ENCODE results near the gene LYZL6. TPM values are rescaled to one million over a fixed set of nuclear protein-coding genes. Genes with fewer than 3 reads are reported as not detected.

LYZL6 gene
- total RNA-seq, 1 experiment from 2014 or later: not detected

DNA sequence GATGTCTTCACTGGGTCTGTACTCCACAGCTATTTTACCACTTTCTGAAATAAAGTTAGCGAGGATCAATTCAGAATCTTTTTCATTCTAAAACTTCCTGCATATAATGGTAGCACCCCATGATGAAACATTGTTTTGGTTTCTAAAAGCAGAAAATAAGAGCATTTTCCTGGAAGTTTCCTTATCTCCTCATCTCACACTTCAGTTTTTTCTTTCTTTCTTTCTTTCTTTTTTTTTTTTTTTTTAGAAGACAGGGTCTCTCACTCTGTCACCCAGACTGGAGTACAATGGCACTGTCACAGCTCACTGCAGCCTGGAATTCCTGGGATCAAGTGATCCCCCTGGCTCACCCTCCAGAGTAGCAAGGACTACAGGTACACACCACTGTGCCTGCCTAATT, 23.3 kb downstream of the LYZL6 start:
- intact Hi-C loops (cut with micrococcal nuclease): no loop called here
- Histone ChIP-seq H3K27me3 (ENCODE audit: insufficient read depth, low read length) (no peaks in the 10 kb centered on the region), H4K20me1 (ENCODE audit: insufficient read depth) (no peaks in the 10 kb centered on the region), H3K79me2 (ENCODE audit: insufficient read depth, low read length) (no peaks in the 10 kb centered on the region), H3K4me1 (ENCODE audit: control insufficient read depth in 1 of 2, insufficient read depth in 2 of 2, low read length in 2 of 2) (no peaks in the 10 kb centered on the region), H3K36me3 (ENCODE audit: control insufficient read depth in 1 of 2, insufficient read depth in 2 of 2, low read length in 2 of 2) (no peaks in the 10 kb centered on the region; a peak in 1 of 4 replicates), H3K9me3 (ENCODE audit: control insufficient read depth in 1 of 2, insufficient read depth in 1 of 2, low read depth in 1 of 2, low read length in 2 of 2) (no peaks in the 10 kb centered on the region), H3K27ac (ENCODE audit: low read depth, low read length) (no peak overlapping the region), H3K9ac (ENCODE audit: low read length) (no peak overlapping the region), H2AFZ (ENCODE audit: low read depth, low read length, poor library complexity, severe bottlenecking) (no peak overlapping the region), H3K4me3 (replicated peaks in 1 of 2; ENCODE audit: low read depth in 1 of 2, low read length in 2 of 2) (no peak overlapping the region), H3K9me2 (ENCODE audit: insufficient read depth) (no peaks in the 10 kb centered on the region), H3K4me2 (ENCODE audit: low read length) (no peak overlapping the region)
- ChIA-PET POLR2A (no interaction called here), RAD21 (ENCODE audit: low non-redundant PET in 1 of 2, low total read pairs in 2 of 2, uncharacterized antibody in 2 of 2, unreplicated experiment in 2 of 2) (no interaction called here), CTCF (no interaction called here)
- ATAC-seq (no peak), DNase-seq (ENCODE audit: low read depth, low spot score) (no peak)
- no TSS peak for BruUV-seq (replicated peaks)
- TF ChIP-seq EZH2phosphoT487 (IDR thresholded peaks at IDR 0.05; ENCODE audit: borderline replicate concordance): no peak
- TF ChIP-seq, protein P1, sequence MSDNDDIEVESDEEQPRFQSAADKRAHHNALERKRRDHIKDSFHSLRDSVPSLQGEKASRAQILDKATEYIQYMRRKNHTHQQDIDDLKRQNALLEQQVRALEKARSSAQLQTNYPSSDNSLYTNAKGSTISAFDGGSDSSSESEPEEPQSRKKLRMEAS (IDR thresholded peaks at IDR 0.05): no peak
- no peak for TF ChIP-seq RAD21 (IDR thresholded peaks at IDR 0.05; ENCODE audit: low read depth)
- no peak for TF ChIP-seq SRF (IDR thresholded peaks at IDR 0.05; ENCODE audit: low read depth)
- TF ChIP-seq, protein P2, sequence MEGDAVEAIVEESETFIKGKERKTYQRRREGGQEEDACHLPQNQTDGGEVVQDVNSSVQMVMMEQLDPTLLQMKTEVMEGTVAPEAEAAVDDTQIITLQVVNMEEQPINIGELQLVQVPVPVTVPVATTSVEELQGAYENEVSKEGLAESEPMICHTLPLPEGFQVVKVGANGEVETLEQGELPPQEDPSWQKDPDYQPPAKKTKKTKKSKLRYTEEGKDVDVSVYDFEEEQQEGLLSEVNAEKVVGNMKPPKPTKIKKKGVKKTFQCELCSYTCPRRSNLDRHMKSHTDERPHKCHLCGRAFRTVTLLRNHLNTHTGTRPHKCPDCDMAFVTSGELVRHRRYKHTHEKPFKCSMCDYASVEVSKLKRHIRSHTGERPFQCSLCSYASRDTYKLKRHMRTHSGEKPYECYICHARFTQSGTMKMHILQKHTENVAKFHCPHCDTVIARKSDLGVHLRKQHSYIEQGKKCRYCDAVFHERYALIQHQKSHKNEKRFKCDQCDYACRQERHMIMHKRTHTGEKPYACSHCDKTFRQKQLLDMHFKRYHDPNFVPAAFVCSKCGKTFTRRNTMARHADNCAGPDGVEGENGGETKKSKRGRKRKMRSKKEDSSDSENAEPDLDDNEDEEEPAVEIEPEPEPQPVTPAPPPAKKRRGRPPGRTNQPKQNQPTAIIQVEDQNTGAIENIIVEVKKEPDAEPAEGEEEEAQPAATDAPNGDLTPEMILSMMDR (IDR thresholded peaks at IDR 0.05 in 2 of 3, conservative IDR thresholded peaks at IDR 0.05 in 1 of 3; ENCODE audit: borderline replicate concordance in 1 of 3, insufficient read depth in 1 of 3, low read depth in 2 of 3, low read length in 2 of 3): no peak
- TF ChIP-seq SP1 (IDR thresholded peaks at IDR 0.05; ENCODE audit: low read depth): no peak
- TF ChIP-seq CBX3 (IDR thresholded peaks at IDR 0.05; ENCODE audit: low read depth): no peak
- TF ChIP-seq JUND (IDR thresholded peaks at IDR 0.05): no peak
- no peak for TF ChIP-seq ELF1 (IDR thresholded peaks at IDR 0.05; ENCODE audit: borderline replicate concordance, low read depth)
- TF ChIP-seq, protein P3, sequence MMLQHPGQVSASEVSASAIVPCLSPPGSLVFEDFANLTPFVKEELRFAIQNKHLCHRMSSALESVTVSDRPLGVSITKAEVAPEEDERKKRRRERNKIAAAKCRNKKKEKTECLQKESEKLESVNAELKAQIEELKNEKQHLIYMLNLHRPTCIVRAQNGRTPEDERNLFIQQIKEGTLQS (IDR thresholded peaks at IDR 0.05): no peak
- no peak for TF ChIP-seq YY1 (IDR thresholded peaks at IDR 0.05; ENCODE audit: extremely low read depth, insufficient replicate concordance, low read depth, low read length)
- TF ChIP-seq EZH2 (IDR thresholded peaks at IDR 0.05): no peak
- no peak for TF ChIP-seq POLR2A (IDR thresholded peaks at IDR 0.05; ENCODE audit: borderline replicate concordance, extremely low read depth, insufficient read depth, insufficient read length)
- no peak for TF ChIP-seq POLR2AphosphoS5 (IDR thresholded peaks at IDR 0.05; ENCODE audit: low read depth, low read length)
- no peak for TF ChIP-seq FOSL1 (IDR thresholded peaks at IDR 0.05; ENCODE audit: low read depth)
- TF ChIP-seq CEBPB (IDR thresholded peaks at IDR 0.05; ENCODE audit: low read depth): no peak
- TF ChIP-seq EGR1 (IDR thresholded peaks at IDR 0.05; ENCODE audit: low read depth): no peak
- TF ChIP-seq SIN3A (IDR thresholded peaks at IDR 0.05; ENCODE audit: low read depth): no peak
- no peak for TF ChIP-seq ZFX (IDR thresholded peaks at IDR 0.05)
- TF ChIP-seq TCF7L2 (IDR thresholded peaks at IDR 0.05; ENCODE audit: borderline replicate concordance, extremely low read depth, insufficient read depth, insufficient read length): no peak
